Right lobe of liver (tissue), 4 donors: ENCODE measurements around the gene JAKMIP1.

Source experiments
- POLR2A ChIP-seq: fragments of 450-650 bp; IDR thresholded peaks from one replicate; pipeline ENCODE4 v1.6.1; 2017; ENCODE audit warnings: antibody characterized with exemption, mild to moderate bottlenecking
- TF ChIP-seq, protein P1 (sequence below), 4 donors: fragments of 200-600 bp in 3 of 4; fragments of 450-650 bp in 1 of 4; IDR thresholded peaks; one replicate each; pipeline versions ENCODE4 v1.5.1 to v1.8.0; 2016 to 2022; ENCODE audit warnings: antibody characterized with exemption in 4 of 4, mild to moderate bottlenecking in 2 of 4
- donor health status: DM: no; HTN: no; CAD: no.
- donor health status: DM: no; HTN: no; CAD: no.
- donor health status: DM: no; HTN: yes; CAD: no.

DNA sequence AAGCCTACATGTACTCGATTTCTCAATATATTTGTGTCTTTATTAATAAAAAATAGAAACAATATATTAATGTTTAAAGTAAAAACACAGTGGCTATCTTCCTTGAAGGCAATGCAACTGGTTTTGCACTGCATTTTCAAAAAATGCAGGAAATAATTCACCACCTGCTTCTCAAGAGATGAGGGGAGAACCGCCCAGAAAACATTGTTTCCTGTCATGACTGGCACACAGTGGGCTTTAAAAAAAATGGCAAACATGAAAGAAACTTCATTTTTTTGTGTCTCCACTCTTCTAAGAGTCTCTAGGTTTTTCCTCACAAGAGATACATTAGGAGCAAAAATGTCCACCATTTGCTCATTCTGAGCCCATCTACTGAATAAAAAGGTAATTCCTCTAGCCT, 131.4 kb downstream of the JAKMIP1 start:
- TF ChIP-seq, protein P1, sequence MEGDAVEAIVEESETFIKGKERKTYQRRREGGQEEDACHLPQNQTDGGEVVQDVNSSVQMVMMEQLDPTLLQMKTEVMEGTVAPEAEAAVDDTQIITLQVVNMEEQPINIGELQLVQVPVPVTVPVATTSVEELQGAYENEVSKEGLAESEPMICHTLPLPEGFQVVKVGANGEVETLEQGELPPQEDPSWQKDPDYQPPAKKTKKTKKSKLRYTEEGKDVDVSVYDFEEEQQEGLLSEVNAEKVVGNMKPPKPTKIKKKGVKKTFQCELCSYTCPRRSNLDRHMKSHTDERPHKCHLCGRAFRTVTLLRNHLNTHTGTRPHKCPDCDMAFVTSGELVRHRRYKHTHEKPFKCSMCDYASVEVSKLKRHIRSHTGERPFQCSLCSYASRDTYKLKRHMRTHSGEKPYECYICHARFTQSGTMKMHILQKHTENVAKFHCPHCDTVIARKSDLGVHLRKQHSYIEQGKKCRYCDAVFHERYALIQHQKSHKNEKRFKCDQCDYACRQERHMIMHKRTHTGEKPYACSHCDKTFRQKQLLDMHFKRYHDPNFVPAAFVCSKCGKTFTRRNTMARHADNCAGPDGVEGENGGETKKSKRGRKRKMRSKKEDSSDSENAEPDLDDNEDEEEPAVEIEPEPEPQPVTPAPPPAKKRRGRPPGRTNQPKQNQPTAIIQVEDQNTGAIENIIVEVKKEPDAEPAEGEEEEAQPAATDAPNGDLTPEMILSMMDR (IDR thresholded peaks at IDR 0.05) = no peak
- TF ChIP-seq POLR2A = no peak
